WTC11 (cell line): ENCODE data around the gene CNTNAP1. TPM values are rescaled to one million over a fixed set of nuclear protein-coding genes. Genes with fewer than 3 reads are reported as not detected.
A peak's percentile ranks its signal among the peaks of the same experiment; 100 is the strongest.

Source experiments
- ATF1 ChIP-seq: sonication (generic); formaldehyde crosslinking; IDR thresholded peaks from 2 replicates; pipeline ENCODE4 v1.8.1; 2023; ENCODE audit warnings: mild to moderate bottlenecking, moderate library complexity, missing genetic modification reagents
- CBFB ChIP-seq: sonication (generic); formaldehyde crosslinking; IDR thresholded peaks from 2 replicates; pipeline ENCODE4 v1.8.1; 2022; ENCODE audit warnings: mild to moderate bottlenecking, low read depth, missing genetic modification reagents
- CREB1 ChIP-seq: sonication (generic); formaldehyde crosslinking; IDR thresholded peaks from 2 replicates; pipeline ENCODE4 v1.8.0; 2023; ENCODE audit warnings: mild to moderate bottlenecking, missing genetic modification reagents
- CREM ChIP-seq: sonication (generic); formaldehyde crosslinking; IDR thresholded peaks from 2 replicates; pipeline ENCODE4 v1.8.1; 2022; ENCODE audit warnings: mild to moderate bottlenecking, missing genetic modification reagents, moderate library complexity
- E2F1 ChIP-seq: sonication (generic); formaldehyde crosslinking; IDR thresholded peaks from 2 replicates; pipeline ENCODE4 v1.8.0; 2022; ENCODE audit warnings: mild to moderate bottlenecking, missing genetic modification reagents
- E2F5 ChIP-seq: sonication (generic); formaldehyde crosslinking; IDR thresholded peaks from 2 replicates; pipeline ENCODE4 v1.8.1; 2022; ENCODE audit warnings: mild to moderate bottlenecking, moderate library complexity, missing genetic modification reagents
- ELF4 ChIP-seq: sonication (generic); formaldehyde crosslinking; IDR thresholded peaks from 2 replicates; pipeline ENCODE4 v1.8.1; 2022; ENCODE audit warnings: low read depth, mild to moderate bottlenecking, moderate library complexity, missing genetic modification reagents
- EMX1 ChIP-seq: fragments of 250-450 bp; sonication (Bioruptor Pico); IDR thresholded peaks from 2 replicates; pipeline ENCODE4 v1.8.0; 2021; ENCODE audit warnings: mild to moderate bottlenecking
- ESRRA ChIP-seq: sonication (generic); formaldehyde crosslinking; IDR thresholded peaks from 2 replicates; pipeline ENCODE4 v1.8.1; 2022; ENCODE audit warnings: mild to moderate bottlenecking, missing genetic modification reagents, borderline replicate concordance
- FOXK1 ChIP-seq: sonication (generic); formaldehyde crosslinking; IDR thresholded peaks from 2 replicates; pipeline ENCODE4 v1.8.0; 2022; ENCODE audit warnings: mild to moderate bottlenecking, moderate library complexity, missing genetic modification reagents
- FOXP4 ChIP-seq: sonication (generic); formaldehyde crosslinking; IDR thresholded peaks from 2 replicates; pipeline ENCODE4 v1.8.0; 2022; ENCODE audit warnings: mild to moderate bottlenecking, missing genetic modification reagents
- IRF2 ChIP-seq: sonication (generic); formaldehyde crosslinking; IDR thresholded peaks from 2 replicates; pipeline ENCODE4 v1.8.0; 2022; ENCODE audit warnings: low read depth, missing genetic modification reagents, borderline replicate concordance
- MLX ChIP-seq: sonication (generic); formaldehyde crosslinking; IDR thresholded peaks from 2 replicates; pipeline ENCODE4 v1.8.1; 2023; ENCODE audit warnings: mild to moderate bottlenecking, missing genetic modification reagents, moderate library complexity
- MYBL2 ChIP-seq: sonication (generic); formaldehyde crosslinking; IDR thresholded peaks from 2 replicates; pipeline ENCODE4 v1.8.1; 2023; ENCODE audit warnings: mild to moderate bottlenecking, moderate library complexity, missing genetic modification reagents
- NR1H2 ChIP-seq: sonication (generic); formaldehyde crosslinking; IDR thresholded peaks from 2 replicates; pipeline ENCODE4 v1.9.0; 2021; ENCODE audit warnings: mild to moderate bottlenecking, moderate library complexity, missing genetic modification reagents
- NR3C1 ChIP-seq: sonication (generic); formaldehyde crosslinking; conservative IDR thresholded peaks from 2 replicates; pipeline ENCODE4 v1.8.1; 2023; ENCODE audit warnings: low read depth, mild to moderate bottlenecking, missing genetic modification reagents
- TEAD4 ChIP-seq: sonication (generic); formaldehyde crosslinking; IDR thresholded peaks from 2 replicates; pipeline ENCODE4 v1.8.0; 2022; ENCODE audit warnings: mild to moderate bottlenecking, missing genetic modification reagents
- ZNF219 ChIP-seq: sonication (generic); formaldehyde crosslinking; IDR thresholded peaks from 2 replicates; pipeline ENCODE4 v1.8.0; 2023; ENCODE audit warnings: missing genetic modification reagents, mild to moderate bottlenecking, borderline replicate concordance
- ZNF671 ChIP-seq: fragments of 250-450 bp; sonication (Bioruptor Pico); IDR thresholded peaks from 2 replicates; pipeline ENCODE4 v1.8.0; 2021; ENCODE audit warnings: mild to moderate bottlenecking
- total RNA-seq: library from RNA; stranded (reverse); gene quantifications from 3 replicates; pipeline ENCODE4 v1.2.3, GENCODE V29; 2021
- TF ChIP-seq, protein P1 (sequence below): sonication (generic); formaldehyde crosslinking; IDR thresholded peaks from 2 replicates; pipeline ENCODE4 v1.8.1; 2022; ENCODE audit warnings: mild to moderate bottlenecking, missing genetic modification reagents, moderate library complexity, borderline replicate concordance
- TF ChIP-seq, protein P2 (sequence below): sonication (generic); formaldehyde crosslinking; IDR thresholded peaks from 2 replicates; pipeline ENCODE4 v1.8.0; 2023; ENCODE audit warnings: mild to moderate bottlenecking, missing genetic modification reagents
- TF ChIP-seq, protein P3 (sequence below): sonication (generic); formaldehyde crosslinking; IDR thresholded peaks from 2 replicates; pipeline ENCODE4 v1.8.0; 2023; ENCODE audit warnings: missing genetic modification reagents
- TF ChIP-seq, protein P4 (sequence below): fragments of 250-450 bp; sonication (Bioruptor Pico); IDR thresholded peaks from 2 replicates; pipeline ENCODE4 v2.1.2; 2022; ENCODE audit warnings: mild to moderate bottlenecking, moderate library complexity
- TF ChIP-seq, protein P5 (sequence below): fragments of 250-450 bp; sonication (Bioruptor Pico); IDR thresholded peaks from 2 replicates; pipeline ENCODE4 v1.9.0; 2021; ENCODE audit warnings: mild to moderate bottlenecking

The CNTNAP1 gene
- total RNA-seq, 1 experiment from 2014 or later: 12.1 TPM

DNA sequence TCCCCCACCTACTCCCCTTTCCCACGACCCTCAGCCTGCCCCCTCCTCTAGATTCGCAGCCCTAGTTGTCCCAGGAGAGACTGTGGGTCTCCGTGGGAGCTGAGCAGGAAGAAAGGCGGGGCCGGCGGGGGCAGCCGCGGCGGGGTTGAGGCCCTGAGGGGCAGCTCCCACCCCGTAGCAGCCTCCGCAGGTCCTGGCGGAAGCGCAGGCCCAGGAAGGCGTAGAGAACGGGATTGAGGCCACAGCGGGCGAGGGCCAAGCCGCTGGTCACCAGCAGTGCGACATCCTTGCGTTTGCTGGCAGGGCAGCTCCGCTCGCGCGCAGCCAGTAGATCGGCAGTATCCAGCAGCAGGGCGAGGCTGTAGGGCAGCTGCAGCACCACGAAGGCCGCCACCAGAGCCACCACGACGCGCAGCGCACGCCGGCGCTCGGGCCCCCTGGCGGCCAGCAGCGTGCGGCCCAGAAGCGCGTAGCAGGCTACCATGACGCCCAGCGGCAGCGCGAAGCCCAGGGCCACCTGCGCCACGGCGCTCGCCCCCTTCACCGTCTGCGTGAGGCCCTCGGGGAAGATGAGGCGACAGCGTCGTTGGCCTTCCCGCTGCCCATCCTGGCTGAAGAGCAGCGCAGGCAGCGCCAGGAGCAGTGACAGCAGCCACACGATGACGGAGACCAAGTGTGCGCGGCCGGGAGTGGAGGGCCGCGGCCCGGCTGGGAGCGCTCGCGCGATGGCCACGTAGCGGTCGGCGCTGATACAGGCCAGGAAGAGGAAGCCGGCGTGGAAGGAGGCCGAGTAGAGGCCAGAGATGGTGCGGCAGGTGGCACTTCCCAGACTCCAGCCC lies 2.6 kb upstream of the CNTNAP1 start (continued):
- TF ChIP-seq FOXP4 (CRISPR knock-in tag) (peak; percentile 99), ESRRA (CRISPR knock-in tag) (peak; percentile 94), NR1H2 (CRISPR knock-in tag) (peak; percentile 29; the same call in 1 of the 2 replicates), ZNF219 (no peak), FOXK1 (CRISPR knock-in tag) (peak; percentile 97), CREM (CRISPR knock-in tag) (peak; percentile 87), MLX (peak; percentile 80; the same call in 1 of the 2 replicates), CBFB (CRISPR knock-in tag) (no peak), E2F1 (CRISPR knock-in tag) (peak; percentile 85), TEAD4 (0 out of 2 replicates have a peak, but pooled peaks have one; percentile 8), E2F5 (CRISPR knock-in tag) (peak; percentile 99), MYBL2 (CRISPR knock-in tag) (peak; percentile 94), CREB1 (CRISPR knock-in tag) (no peak), ZNF671 (CRISPR knock-in tag) (no peak), IRF2 (CRISPR knock-in tag) (0 out of 2 replicates have a peak, but pooled peaks have one; percentile 2), ATF1 (CRISPR knock-in tag) (peak; percentile 92), NR3C1 (0 out of 2 replicates have a peak, but pooled peaks have one; percentile 66), ELF4 (peak; percentile 95), EMX1 (no peak)
- TF ChIP-seq, protein P1, sequence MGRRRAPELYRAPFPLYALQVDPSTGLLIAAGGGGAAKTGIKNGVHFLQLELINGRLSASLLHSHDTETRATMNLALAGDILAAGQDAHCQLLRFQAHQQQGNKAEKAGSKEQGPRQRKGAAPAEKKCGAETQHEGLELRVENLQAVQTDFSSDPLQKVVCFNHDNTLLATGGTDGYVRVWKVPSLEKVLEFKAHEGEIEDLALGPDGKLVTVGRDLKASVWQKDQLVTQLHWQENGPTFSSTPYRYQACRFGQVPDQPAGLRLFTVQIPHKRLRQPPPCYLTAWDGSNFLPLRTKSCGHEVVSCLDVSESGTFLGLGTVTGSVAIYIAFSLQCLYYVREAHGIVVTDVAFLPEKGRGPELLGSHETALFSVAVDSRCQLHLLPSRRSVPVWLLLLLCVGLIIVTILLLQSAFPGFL (CRISPR knock-in tag): 0 out of 2 replicates have a peak, but pooled peaks have one; percentile 78
- TF ChIP-seq, protein P2, sequence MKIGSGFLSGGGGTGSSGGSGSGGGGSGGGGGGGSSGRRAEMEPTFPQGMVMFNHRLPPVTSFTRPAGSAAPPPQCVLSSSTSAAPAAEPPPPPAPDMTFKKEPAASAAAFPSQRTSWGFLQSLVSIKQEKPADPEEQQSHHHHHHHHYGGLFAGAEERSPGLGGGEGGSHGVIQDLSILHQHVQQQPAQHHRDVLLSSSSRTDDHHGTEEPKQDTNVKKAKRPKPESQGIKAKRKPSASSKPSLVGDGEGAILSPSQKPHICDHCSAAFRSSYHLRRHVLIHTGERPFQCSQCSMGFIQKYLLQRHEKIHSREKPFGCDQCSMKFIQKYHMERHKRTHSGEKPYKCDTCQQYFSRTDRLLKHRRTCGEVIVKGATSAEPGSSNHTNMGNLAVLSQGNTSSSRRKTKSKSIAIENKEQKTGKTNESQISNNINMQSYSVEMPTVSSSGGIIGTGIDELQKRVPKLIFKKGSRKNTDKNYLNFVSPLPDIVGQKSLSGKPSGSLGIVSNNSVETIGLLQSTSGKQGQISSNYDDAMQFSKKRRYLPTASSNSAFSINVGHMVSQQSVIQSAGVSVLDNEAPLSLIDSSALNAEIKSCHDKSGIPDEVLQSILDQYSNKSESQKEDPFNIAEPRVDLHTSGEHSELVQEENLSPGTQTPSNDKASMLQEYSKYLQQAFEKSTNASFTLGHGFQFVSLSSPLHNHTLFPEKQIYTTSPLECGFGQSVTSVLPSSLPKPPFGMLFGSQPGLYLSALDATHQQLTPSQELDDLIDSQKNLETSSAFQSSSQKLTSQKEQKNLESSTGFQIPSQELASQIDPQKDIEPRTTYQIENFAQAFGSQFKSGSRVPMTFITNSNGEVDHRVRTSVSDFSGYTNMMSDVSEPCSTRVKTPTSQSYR (CRISPR knock-in tag): peak; percentile 84; the same call in 1 of the 2 replicates
- TF ChIP-seq, protein P3, sequence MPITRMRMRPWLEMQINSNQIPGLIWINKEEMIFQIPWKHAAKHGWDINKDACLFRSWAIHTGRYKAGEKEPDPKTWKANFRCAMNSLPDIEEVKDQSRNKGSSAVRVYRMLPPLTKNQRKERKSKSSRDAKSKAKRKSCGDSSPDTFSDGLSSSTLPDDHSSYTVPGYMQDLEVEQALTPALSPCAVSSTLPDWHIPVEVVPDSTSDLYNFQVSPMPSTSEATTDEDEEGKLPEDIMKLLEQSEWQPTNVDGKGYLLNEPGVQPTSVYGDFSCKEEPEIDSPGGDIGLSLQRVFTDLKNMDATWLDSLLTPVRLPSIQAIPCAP: peak; percentile 96
- TF ChIP-seq, protein P4, sequence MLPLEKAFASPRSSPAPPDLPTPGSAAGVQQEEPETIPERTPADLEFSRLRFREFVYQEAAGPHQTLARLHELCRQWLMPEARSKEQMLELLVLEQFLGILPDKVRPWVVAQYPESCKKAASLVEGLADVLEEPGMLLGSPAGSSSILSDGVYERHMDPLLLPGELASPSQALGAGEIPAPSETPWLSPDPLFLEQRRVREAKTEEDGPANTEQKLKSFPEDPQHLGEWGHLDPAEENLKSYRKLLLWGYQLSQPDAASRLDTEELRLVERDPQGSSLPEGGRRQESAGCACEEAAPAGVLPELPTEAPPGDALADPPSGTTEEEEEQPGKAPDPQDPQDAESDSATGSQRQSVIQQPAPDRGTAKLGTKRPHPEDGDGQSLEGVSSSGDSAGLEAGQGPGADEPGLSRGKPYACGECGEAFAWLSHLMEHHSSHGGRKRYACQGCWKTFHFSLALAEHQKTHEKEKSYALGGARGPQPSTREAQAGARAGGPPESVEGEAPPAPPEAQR: no peak
- TF ChIP-seq, protein P5, sequence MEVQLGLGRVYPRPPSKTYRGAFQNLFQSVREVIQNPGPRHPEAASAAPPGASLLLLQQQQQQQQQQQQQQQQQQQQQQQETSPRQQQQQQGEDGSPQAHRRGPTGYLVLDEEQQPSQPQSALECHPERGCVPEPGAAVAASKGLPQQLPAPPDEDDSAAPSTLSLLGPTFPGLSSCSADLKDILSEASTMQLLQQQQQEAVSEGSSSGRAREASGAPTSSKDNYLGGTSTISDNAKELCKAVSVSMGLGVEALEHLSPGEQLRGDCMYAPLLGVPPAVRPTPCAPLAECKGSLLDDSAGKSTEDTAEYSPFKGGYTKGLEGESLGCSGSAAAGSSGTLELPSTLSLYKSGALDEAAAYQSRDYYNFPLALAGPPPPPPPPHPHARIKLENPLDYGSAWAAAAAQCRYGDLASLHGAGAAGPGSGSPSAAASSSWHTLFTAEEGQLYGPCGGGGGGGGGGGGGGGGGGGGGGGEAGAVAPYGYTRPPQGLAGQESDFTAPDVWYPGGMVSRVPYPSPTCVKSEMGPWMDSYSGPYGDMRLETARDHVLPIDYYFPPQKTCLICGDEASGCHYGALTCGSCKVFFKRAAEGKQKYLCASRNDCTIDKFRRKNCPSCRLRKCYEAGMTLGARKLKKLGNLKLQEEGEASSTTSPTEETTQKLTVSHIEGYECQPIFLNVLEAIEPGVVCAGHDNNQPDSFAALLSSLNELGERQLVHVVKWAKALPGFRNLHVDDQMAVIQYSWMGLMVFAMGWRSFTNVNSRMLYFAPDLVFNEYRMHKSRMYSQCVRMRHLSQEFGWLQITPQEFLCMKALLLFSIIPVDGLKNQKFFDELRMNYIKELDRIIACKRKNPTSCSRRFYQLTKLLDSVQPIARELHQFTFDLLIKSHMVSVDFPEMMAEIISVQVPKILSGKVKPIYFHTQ (CRISPR knock-in tag): no peak
